Epithelial cell of proximal tubule (primary cell): ENCODE data around the gene DDX10. TPM values are rescaled to one million over a fixed set of nuclear protein-coding genes. Genes with fewer than 3 reads are reported as not detected.

Source experiments
- DNase-seq: peaks from one replicate; pipeline ENCODE4 v3.0.0-alpha.2; 2011; ENCODE audit warnings: low read depth
- H3K4me3 ChIP-seq: 2 replicates; pipeline ENCODE4 v1.5.1; 2011; ENCODE audit warnings: low read depth, mild to moderate bottlenecking, low read length
- CTCF ChIP-seq: conservative IDR thresholded peaks from 2 replicates; pipeline ENCODE4 v1.5.1; 2012; ENCODE audit warnings: low read depth, mild to moderate bottlenecking, low read length
- total RNA-seq: library from RNA; depleted of rRNA; stranded (reverse); fragments of >200 nt; gene quantifications from 2 replicates; pipeline ENCODE4 v1.2.3, GENCODE V29; 2015

DDX10 gene
- total RNA-seq, 1 donor from 2014 or later: 28.9 TPM

DNA sequence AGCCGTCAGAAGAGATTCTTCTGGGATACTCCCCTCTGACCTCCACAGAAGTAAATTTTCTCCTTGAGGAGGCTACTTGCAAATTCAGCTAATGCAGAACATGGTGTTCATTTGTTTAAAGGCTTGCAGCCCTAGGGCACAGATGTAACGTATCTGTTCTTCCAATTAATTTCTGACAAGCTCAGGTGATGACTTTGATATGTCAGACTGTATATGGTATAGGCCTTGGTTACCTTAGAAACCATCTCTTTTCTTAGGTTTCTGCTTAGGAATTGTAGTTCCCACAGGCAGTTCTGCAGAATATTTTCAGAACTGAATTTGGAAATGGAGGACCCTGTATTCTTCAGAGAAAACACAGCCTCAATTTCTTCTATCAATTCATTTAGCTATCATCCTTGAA, 117.1 kb downstream of the DDX10 start:
- H3K4me3 ChIP-seq: no peak overlapping the region
- DNase-seq: no peak
- TF ChIP-seq CTCF: no peak

DNA sequence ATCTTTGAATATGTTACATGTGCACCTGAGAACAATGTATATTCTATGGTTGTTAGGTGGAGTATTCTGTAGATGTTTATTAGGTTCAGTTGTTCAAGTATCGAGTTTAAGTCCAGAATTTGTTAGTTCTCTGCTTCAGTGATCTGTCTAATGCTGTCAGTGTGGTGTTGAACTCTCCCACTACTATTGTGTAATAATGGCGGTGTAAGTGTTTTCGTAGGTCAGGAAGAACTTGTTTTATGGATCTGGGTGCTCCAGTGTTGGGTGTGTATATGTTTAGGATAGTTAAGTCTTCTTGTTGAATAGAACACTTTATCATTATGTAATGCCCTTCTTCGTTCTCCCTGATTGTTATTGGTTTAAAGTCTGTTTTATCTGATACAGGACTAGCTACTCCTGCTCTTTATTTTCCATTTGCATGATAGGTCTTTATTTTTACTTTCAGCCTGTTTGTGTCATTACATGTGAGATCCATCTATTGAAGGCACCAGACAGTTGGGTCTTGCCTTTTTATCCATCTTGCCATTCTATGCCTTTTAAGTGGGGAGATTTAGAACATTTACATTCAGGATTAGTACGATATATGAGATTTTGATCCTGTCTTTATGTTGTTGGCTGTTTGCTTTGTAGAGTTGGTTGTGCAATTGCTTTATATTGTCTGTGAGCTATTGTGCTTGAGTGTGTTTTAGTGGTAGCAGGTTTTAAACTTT, 121.6 kb downstream of the DDX10 start:
- DNase-seq: no peak
- no peak overlapping the region for H3K4me3 ChIP-seq
- no peak for TF ChIP-seq CTCF

GRCh38 chr11:108787105-108787504, 122.2 kb downstream of the DDX10 start:
- TF ChIP-seq CTCF: no peak
- no peak for DNase-seq
- H3K4me3 ChIP-seq: no peak overlapping the region

- TF ChIP-seq CTCF: peak; percentile 69
- H3K4me3 ChIP-seq: no peak overlapping the region
- no peak for DNase-seq
Measured at GRCh38 chr11:108788565-108789199, 123.8 kb downstream of the DDX10 start.

DNA sequence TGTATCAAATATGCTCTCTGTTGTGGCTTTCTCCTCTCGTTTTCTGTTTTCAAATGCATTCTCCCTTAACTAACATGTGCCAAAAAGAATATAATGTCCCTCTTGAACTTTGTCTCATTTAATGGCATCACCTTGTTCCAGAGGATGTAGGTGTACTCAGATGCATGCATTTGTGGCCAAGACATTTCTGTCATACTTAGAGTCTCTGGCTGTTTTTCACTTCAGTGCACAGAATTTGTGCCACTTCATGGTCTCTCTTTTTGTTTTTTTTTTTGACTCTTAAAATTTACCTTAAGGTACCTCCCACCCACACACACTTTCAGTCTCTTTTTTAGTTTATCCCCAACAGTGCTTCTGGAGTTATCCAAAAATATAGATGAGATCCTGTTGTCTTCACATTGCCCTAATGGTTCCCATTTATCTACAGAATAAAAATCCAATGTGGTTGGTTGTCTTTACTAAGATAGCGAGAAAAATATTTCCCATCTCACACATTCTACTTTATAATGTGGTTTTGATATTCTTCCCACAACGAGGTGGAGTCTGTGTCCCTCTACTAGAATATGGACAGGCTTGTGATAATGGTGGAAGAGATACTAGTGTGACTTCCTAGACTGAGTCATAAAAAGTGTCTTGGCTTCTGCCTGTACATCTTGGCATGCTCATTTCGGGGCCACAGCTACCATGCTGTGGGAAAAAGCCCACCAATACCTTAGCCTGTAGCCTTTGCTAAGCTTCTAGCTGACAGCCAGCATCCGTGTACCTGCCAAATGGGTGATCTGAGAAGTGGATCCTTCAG, 125.8 kb downstream of the DDX10 start:
- DNase-seq: no peak
- no peak for TF ChIP-seq CTCF
- H3K4me3 ChIP-seq: no peak overlapping the region

- no peak for DNase-seq
- H3K4me3 ChIP-seq: no peak overlapping the region
- no peak for TF ChIP-seq CTCF
Measured at GRCh38 chr11:108793138-108793537, 128.3 kb downstream of the DDX10 start.
